Mammary epithelial cell (primary cell): ENCODE measurements around the gene UNC13D.

ENCODE experiments used
- EZH2 ChIP-seq: IDR thresholded peaks from 2 replicates; pipeline ENCODE4 v1.6.1; 2012; ENCODE audit warnings: low read length, inconsistent platforms, borderline replicate concordance
- TF ChIP-seq, protein P1 (sequence below), 2 donors: IDR thresholded peaks in 1 of 2; conservative IDR thresholded peaks in 1 of 2; 2 replicates each; pipeline ENCODE4 v1.5.1; 2011 to 2012; ENCODE audit warnings: inconsistent platforms in 2 of 2, low read length in 2 of 2, mild to moderate bottlenecking in 2 of 2, control low read depth in 1 of 2, low read depth in 1 of 2; ENCODE audit not compliant: insufficient read depth in 1 of 2; ENCODE audit errors: extremely low read depth in 1 of 2

DNA sequence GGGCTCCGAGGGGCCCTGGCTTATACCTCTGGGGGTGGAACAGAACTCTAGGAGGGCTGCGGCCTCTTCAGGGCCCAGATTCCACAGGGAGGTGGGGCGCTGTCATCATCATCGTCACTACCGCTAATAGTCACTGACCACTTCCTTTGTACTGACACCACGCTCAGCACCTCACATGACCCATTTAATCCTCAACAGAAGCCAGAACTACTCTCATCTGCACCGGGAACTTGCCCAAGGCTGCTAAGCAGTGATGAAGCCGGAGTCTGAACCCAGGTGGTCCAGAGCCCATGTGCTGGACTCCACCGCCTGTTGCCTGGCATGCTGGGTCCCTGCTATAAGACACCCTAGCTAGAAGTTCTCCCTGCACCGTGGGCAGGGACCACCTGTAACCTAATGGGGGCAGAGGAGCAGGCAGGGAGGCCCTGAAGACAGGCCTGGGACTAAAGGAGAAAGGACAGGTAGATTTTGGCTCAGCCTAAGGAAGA is 12.0 kb downstream of the UNC13D start:
- TF ChIP-seq, protein P1, sequence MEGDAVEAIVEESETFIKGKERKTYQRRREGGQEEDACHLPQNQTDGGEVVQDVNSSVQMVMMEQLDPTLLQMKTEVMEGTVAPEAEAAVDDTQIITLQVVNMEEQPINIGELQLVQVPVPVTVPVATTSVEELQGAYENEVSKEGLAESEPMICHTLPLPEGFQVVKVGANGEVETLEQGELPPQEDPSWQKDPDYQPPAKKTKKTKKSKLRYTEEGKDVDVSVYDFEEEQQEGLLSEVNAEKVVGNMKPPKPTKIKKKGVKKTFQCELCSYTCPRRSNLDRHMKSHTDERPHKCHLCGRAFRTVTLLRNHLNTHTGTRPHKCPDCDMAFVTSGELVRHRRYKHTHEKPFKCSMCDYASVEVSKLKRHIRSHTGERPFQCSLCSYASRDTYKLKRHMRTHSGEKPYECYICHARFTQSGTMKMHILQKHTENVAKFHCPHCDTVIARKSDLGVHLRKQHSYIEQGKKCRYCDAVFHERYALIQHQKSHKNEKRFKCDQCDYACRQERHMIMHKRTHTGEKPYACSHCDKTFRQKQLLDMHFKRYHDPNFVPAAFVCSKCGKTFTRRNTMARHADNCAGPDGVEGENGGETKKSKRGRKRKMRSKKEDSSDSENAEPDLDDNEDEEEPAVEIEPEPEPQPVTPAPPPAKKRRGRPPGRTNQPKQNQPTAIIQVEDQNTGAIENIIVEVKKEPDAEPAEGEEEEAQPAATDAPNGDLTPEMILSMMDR (conservative IDR thresholded peaks at IDR 0.05 in 1 of 2, IDR thresholded peaks at IDR 0.05 in 1 of 2; ENCODE audit: extremely low read depth in 1 of 2, insufficient read depth in 1 of 2, low read depth in 1 of 2, low read length in 2 of 2): no peak
- no peak for TF ChIP-seq EZH2
